GM21381 (cell line): Measurements from ENCODE around the gene CDR2L.
"Not testable (repeated sequence)": the region's sequence is repeated elsewhere in the genome, so short reads cannot be mapped to it uniquely, and the experiment has no call there.

ENCODE experiments used
- ATAC-seq: cut with Tn5 transposase; IDR thresholded peaks from one replicate; pipeline ENCODE4 v1.9.1; 2021; ENCODE audit warnings: mild to moderate bottlenecking, moderate library complexity; ENCODE audit not compliant: unreplicated experiment

Gene CDR2L

GRCh38 chr17:74979408-74980146, 7.9 kb upstream of the CDR2L start:
- no peak for ATAC-seq

DNA sequence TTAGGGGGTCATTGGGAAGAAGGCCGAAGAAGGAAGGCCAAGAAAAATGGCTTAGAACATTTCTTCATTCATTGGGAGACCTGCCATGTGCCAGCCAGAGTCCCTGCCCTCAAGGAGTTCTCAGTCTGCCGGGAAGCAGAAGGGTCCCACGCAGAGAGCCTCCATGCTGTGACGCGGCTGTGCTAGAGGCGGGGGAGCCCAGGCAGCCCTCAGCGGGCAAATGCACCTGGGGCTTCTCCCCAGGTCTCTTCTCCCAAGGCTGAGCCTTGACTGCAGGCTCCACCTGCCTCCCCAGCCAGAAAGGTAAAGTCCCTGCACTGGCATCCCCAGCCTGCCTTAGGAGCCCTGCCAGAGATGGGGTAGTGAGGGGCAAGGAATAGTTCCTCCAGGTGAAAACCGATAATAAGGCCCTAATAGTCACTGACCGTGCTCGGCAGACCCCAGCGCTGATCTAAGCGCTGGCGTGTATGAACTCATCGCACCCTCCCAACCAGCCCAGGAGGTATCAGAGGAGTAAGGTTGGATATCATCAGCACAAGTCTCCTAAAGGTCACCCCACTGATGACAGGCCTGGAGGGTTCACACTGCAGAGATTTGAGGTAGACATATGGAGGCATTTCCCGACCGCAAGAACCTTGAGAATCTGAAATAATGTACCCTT, 6.0 kb upstream of the CDR2L start:
- no peak for ATAC-seq

DNA sequence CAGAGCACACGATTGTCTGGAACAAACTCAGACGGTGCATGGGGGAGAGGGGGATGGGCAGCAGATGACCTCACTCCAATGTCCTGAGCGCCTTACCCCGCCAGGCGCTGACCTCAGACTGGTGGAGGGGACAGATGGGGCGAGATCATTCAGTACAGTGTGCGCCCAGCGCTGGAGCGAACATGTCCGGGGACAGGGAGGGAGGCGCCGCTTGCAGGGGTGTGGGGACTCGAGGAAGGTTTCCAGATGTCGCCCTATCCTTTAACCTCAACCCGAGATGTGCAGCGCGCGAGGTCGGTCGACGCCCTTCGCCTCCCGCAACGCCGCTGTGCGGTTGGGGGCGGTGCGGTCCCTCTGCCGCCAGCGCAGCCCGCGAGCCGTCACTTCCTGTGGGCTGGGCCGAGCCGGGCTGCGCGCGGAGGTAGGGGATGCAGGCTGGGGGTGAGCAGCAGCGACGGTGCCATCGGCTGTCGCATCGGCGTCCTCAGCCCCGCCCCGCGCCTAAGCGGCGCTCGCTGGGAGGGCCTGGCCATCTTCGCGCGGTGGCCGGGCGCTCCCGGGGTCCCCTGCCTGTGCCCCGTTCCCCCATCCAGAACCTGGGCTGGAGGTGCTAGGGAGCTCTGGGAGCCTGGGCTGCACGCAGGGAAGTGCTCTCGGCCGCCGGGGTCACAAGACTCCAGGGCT, 5.3 kb upstream of the CDR2L start:
- ATAC-seq = no peak

GRCh38 chr17:74982663-74983313, 4.6 kb upstream of the CDR2L start:
- not testable (repeated sequence) for ATAC-seq

GRCh38 chr17:74986206-74986576, 1.2 kb upstream of the CDR2L start:
- ATAC-seq = no peak

DNA sequence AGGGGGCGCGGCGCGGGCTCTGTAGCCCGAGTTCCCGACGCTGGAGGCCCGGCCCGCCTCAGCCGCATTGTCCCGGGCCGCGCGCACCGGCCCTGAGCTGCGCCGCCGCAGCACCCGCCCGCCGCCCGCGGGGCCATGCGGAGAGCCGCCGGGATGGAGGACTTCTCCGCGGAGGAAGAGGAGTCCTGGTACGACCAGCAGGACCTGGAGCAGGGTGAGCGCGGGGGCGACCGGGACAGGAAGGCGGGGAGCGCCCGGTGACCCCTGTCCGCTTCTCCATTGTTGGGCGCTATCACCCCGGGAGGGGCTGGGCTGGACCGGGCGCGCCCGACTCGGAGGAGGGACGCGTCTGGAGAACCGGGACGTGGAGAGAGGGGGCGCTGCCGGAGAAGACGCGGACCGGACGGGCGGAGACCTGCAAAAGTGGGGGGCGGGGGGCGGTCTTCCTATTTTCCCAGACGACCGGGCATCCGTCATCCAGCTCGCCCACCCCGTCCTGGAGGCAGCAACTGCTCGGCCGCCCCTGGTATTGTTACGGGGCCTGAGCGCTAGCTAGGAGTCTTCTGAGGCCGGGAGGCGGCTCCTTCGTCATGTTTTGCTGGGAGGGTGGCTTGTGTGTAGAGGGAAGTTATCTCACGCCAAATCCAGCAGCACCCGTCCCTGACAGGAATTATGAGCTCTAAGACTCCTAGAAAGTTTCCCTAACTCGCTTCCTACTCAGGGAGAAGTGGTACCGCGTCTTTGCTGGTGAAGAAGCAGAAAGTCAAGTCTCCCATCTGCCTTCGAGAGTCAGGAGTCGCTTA, 678 bp downstream of the CDR2L start:
- peak; percentile 41 for ATAC-seq

GRCh38 chr17:74990581-74991105, 3.2 kb downstream of the CDR2L start:
- no peak for ATAC-seq

- no peak for ATAC-seq
These were observed 4.8 kb downstream of the CDR2L start for GRCh38 chr17:74992223-74992622.

GRCh38 chr17:74994440-74994839, 7.0 kb downstream of the CDR2L start:
- no peak for ATAC-seq

GRCh38 chr17:74995847-74996246, 8.4 kb downstream of the CDR2L start:
- ATAC-seq = no peak

GRCh38 chr17:74998783-74999182, 11.4 kb downstream of the CDR2L start:
- ATAC-seq = no peak

GRCh38 chr17:74999523-74999922, 12.1 kb downstream of the CDR2L start:
- no peak for ATAC-seq

DNA sequence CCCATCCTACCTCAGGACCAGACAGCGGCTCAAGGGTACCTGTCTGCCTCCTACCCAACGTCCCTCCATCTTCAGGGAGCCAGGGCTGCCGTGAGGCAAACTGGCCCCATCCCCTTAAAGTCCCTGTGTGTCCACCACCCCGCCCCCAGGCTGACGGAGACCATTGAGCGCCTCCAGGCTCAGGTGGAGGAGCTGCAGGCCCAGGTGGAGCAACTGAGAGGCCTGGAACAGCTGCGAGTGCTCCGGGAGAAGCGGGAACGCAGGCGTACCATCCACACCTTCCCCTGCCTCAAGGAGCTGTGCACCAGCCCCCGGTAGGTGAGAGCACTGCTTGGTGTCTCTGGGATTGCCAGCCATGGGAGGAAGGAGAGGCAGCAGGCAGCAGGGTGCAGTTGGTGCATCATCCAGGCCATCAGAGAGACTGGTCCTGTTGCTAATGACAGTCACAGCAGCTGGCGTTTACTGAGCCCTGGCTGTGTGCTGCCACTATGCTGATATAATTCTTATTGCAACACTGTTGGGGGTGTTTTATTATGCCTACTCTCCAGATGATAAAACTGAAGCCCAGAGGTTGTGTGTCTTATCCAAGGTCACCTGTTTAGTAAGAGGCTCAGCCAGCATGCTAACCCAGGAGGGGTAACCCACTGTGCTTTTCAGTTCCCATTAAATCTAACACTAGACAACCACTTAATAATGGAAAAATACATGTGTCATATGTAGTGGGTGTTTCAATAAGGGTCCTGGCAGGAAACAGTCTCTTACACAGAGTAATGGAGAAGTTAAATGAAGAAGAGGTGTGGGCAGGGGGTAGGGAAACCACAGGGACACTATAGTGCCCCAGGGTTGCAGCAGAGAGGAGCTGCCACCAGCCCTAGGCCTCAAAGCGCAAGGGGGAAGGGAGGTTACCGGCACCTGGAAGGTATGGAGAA, 14.7 kb downstream of the CDR2L start:
- ATAC-seq = no peak

GRCh38 chr17:75003070-75003956, 15.9 kb downstream of the CDR2L start:
- ATAC-seq = no peak

- no peak for ATAC-seq
These were observed 16.5 kb downstream of the CDR2L start for GRCh38 chr17:75003957-75004355.

DNA sequence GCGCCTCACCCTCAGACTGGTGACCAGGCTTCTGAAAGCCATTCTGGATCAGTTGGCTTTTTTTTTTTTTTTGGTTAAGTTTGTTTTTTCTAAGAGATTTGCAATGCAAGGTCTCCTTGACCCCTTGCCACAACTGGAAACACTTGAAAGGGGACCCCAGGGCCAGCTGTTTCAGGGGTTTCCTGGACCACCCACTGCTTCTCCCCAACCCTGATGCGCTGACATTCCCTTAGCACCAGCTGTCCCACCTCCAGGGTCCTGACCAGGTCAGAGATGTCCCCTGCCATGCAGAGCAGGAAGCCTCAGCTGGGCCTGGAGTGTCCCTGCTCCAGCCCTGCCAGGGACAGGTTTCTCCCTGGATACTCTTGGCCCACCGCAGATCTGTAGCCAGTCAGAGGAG, 16.9 kb downstream of the CDR2L start:
- no peak for ATAC-seq

DNA sequence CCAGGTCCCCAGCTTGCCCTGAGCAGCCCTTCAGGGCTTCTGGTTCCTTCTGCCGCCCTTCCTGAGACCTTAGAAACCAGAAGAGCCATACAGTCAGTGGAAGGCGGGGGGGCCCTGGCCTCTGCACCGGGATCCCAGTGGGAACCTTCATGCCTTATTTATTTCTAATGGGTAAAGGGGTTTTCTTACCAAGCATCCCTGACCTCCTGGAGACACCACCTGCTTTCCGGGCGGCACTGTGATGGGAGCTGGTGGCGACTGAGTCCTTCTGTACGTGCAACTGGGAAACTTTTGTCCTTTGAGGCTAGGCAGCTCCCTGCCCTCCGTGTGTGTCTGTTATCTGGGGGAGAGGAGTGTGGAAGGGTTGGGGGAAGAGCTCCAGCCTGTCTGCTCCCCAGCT, 17.9 kb downstream of the CDR2L start:
- no peak for ATAC-seq

GRCh38 chr17:75006084-75006483, 18.7 kb downstream of the CDR2L start:
- not testable (repeated sequence) for ATAC-seq
